Measurements from ENCODE around the gene BIRC2. TPM values are rescaled to one million over a fixed set of nuclear protein-coding genes. Genes with fewer than 3 reads are reported as not detected.

BIRC2 gene
- total and polyA plus RNA-seq, 2 experiments from 2014 or later, result 15.3 to 25.2 TPM

GRCh38 chr11:102391549-102392237 is 44.7 kb downstream of the BIRC2 start:
- no peak overlapping the region for H3K27ac ChIP-seq (ENCODE audit: low read depth)
- H3K27me3 ChIP-seq (ENCODE audit: insufficient read depth), result no peaks in the 10 kb centered on the region
- no peak overlapping the region for H3K27ac Mint-ChIP-seq
- H3K36me3 Mint-ChIP-seq (ENCODE audit: low read depth), result peaks cover 3% of the 10 kb centered on the region; the same call in 1 of the 3 replicates
- no peaks in the 10 kb centered on the region for H3F3A ChIP-seq (replicated peaks; ENCODE audit: low read depth)
- H3K27me3 Mint-ChIP-seq (ENCODE audit: insufficient read depth, low read depth, poor library complexity), result peaks cover 9% of the 10 kb centered on the region
- TF ChIP-seq STAT1 (IDR thresholded peaks at IDR 0.05; ENCODE audit: unreplicated experiment) (no peak), JUNB (IDR thresholded peaks at IDR 0.05; ENCODE audit: unreplicated experiment) (no peak), CTCF (conservative IDR thresholded peaks at IDR 0.05; ENCODE audit: low read depth in 2 of 2) (no peak), POLR2AphosphoS5 (IDR thresholded peaks at IDR 0.05; ENCODE audit: low read depth) (no peak), REST (IDR thresholded peaks at IDR 0.05; ENCODE audit: unreplicated experiment) (no peak), ETS1 (IDR thresholded peaks at IDR 0.05) (no peak), ZNF462 (CRISPR knock-in tag; IDR thresholded peaks at IDR 0.05) (no peak), EZH2phosphoT487 (IDR thresholded peaks at IDR 0.05; ENCODE audit: unreplicated experiment) (no peak), NANOG (IDR thresholded peaks at IDR 0.05; ENCODE audit: borderline replicate concordance) (no peak), EZH2 (IDR thresholded peaks at IDR 0.05; ENCODE audit: low read depth, unreplicated experiment) (no peak), CREB1 (CRISPR knock-in tag; IDR thresholded peaks at IDR 0.05; ENCODE audit: low read depth) (no peak)
- no peak overlapping the region for H3K4me3 Mint-ChIP-seq
- no peak overlapping the region for H3K4me2 ChIP-seq
- H3K4me1 Mint-ChIP-seq, result no peaks in the 10 kb centered on the region; the same call in 2 of the 3 replicates
- no peak overlapping the region for H2AFZ ChIP-seq
- H3K4me3 ChIP-seq, result no peak overlapping the region
- H3K9me2 ChIP-seq (ENCODE audit: insufficient read depth), result no peaks in the 10 kb centered on the region
- DNase-seq (ENCODE audit: low spot score), result no peak
- H3K4me1 ChIP-seq (ENCODE audit: insufficient read depth), result no peaks in the 10 kb centered on the region
- H3K9me3 Mint-ChIP-seq, result no peaks in the 10 kb centered on the region
- no peaks in the 10 kb centered on the region for H3K36me3 ChIP-seq (ENCODE audit: insufficient read depth)
- ATAC-seq, result no peak
- H3K79me2 ChIP-seq (replicated peaks; ENCODE audit: insufficient read depth), result no peaks in the 10 kb centered on the region
- H4K20me1 ChIP-seq (replicated peaks; ENCODE audit: insufficient read depth), result no peaks in the 10 kb centered on the region; the same call in 1 of the 2 replicates

Measured in GM23338 (cell line).